ENCODE results near the gene FCSK. TPM values are rescaled to one million over a fixed set of nuclear protein-coding genes. Genes with fewer than 3 reads are reported as not detected.

FCSK gene
- total RNA-seq, 2 donors from 2014 or later, result 10.7 to 11.0 TPM

GRCh38 chr16:70429888-70430666 is 24.3 kb upstream of the FCSK start:
- intact Hi-C loops (cut with DNase I), result no loop called here
- DNase-seq (ENCODE audit: low spot score), result no peak

GRCh38 chr16:70430667-70431536 is 23.5 kb upstream of the FCSK start:
- DNase-seq (ENCODE audit: low spot score), result no peak
- intact Hi-C loops (cut with DNase I), result no loop called here

- intact Hi-C loops (cut with DNase I), result no loop called here
These were observed 22.1 kb upstream of the FCSK start for GRCh38 chr16:70432356-70432722.

GRCh38 chr16:70432723-70433457 is 21.5 kb upstream of the FCSK start:
- intact Hi-C loops (cut with DNase I), result no loop called here
- DNase-seq (ENCODE audit: low spot score), result no peak

More at GRCh38 chr16:70432356-70432722, 22.1 kb upstream of the FCSK start:
- no peak for DNase-seq (ENCODE audit: low spot score)

GRCh38 chr16:70433458-70434103 is 20.8 kb upstream of the FCSK start:
- DNase-seq (ENCODE audit: low spot score), result peak; percentile 88
- intact Hi-C loops (cut with DNase I), result no loop called here

GRCh38 chr16:70434484-70435260 is 19.7 kb upstream of the FCSK start:
- no peak for DNase-seq (ENCODE audit: low spot score)
- intact Hi-C loops (cut with DNase I), result loop anchor here in 1 of 2 donors (5.0 kb wide), 1 partner anchor 52 kb away; no protein-coding TSS in a partner anchor

- intact Hi-C loops (cut with DNase I), result loop anchor here in 1 of 2 donors (5.0 kb wide), 1 partner anchor 55 kb away; no protein-coding TSS in a partner anchor
- DNase-seq (ENCODE audit: low spot score), result no peak
These were observed 17.3 kb upstream of the FCSK start for GRCh38 chr16:70437017-70437581.

- intact Hi-C loops (cut with DNase I), result loop anchor here in 1 of 2 donors (5.0 kb wide), 1 partner anchor 56 kb away; no protein-coding TSS in a partner anchor
- no peak for DNase-seq (ENCODE audit: low spot score)
These were observed 16.5 kb upstream of the FCSK start for GRCh38 chr16:70437582-70438557.

- intact Hi-C loops (cut with DNase I), result loop anchor here in 1 of 2 donors (5.0 kb wide), 1 partner anchor 56 kb away; no protein-coding TSS in a partner anchor
- no peak for DNase-seq (ENCODE audit: low spot score)
These were observed 15.8 kb upstream of the FCSK start for GRCh38 chr16:70438585-70438968.

- intact Hi-C loops (cut with DNase I), result loop anchor here in 1 of 2 donors (5.0 kb wide), 1 partner anchor 57 kb away; no protein-coding TSS in a partner anchor
- DNase-seq (ENCODE audit: low spot score), result peak; percentile 97
These were observed 15.2 kb upstream of the FCSK start, which contains the start of gene ST3GAL2 for GRCh38 chr16:70438969-70439862. TSS of gene ST3GAL2 (minus strand) at chr16:70439100. CDS start at chr16:70398530, 40,570 bp downstream.

GRCh38 chr16:70440009-70440692 is 14.2 kb upstream of the FCSK start:
- no peak for DNase-seq (ENCODE audit: low spot score)
- intact Hi-C loops (cut with DNase I), result no loop called here

- no peak for DNase-seq (ENCODE audit: low spot score)
- intact Hi-C loops (cut with DNase I), result no loop called here
These were observed 12.9 kb upstream of the FCSK start for GRCh38 chr16:70441406-70441990.

GRCh38 chr16:70442344-70442743 is 12.1 kb upstream of the FCSK start:
- intact Hi-C loops (cut with DNase I), result no loop called here
- DNase-seq (ENCODE audit: low spot score), result no peak

GRCh38 chr16:70444249-70445063 is 9.9 kb upstream of the FCSK start:
- intact Hi-C loops (cut with DNase I), result no loop called here
- DNase-seq (ENCODE audit: low spot score), result no peak

Measured in posterior vena cava (tissue), 2 donors.